Keratinocyte (primary cell): ENCODE measurements around the gene MYBPHL. TPM values are rescaled to one million over a fixed set of nuclear protein-coding genes. Genes with fewer than 3 reads are reported as not detected.

ENCODE experiments used
- DNase-seq: peaks from one replicate; pipeline ENCODE4 v3.0.0-alpha.2; 2011; ENCODE audit warnings: low read depth, missing footprints, low spot score
- FAIRE-seq: peaks from 2 replicates; lab custom pipeline; 2011; peaks lifted over from hg19 to GRCh38; lab: Jason Lieb, UNC
- H2AFZ ChIP-seq: 2 replicates; pipeline ENCODE4 v1.6.0; 2012; ENCODE audit warnings: low read length, control low read depth, inconsistent platforms; ENCODE audit not compliant: control insufficient read depth
- H3K27ac ChIP-seq: 2 replicates; pipeline ENCODE4 v1.5.1; 2011; ENCODE audit warnings: low read length; ENCODE audit not compliant: control insufficient read depth, insufficient read depth
- H3K27me3 ChIP-seq: 3 replicates; pipeline ENCODE4 v1.6.0; 2011; ENCODE audit warnings: low read length; ENCODE audit not compliant: control insufficient read depth, insufficient read depth; ENCODE audit errors: extremely low read depth
- H3K36me3 ChIP-seq, 2 experiments: 2 replicates in 1 of 2; 3 replicates in 1 of 2; pipeline ENCODE4 v1.5.1; 2011; ENCODE audit warnings: low read length in 2 of 2, mild to moderate bottlenecking in 1 of 2; ENCODE audit not compliant: control insufficient read depth in 2 of 2, insufficient read depth in 2 of 2; ENCODE audit errors: extremely low read depth in 1 of 2
- H3K4me1 ChIP-seq: 3 replicates; pipeline ENCODE4 v1.5.1; 2011; ENCODE audit warnings: low read length; ENCODE audit not compliant: control insufficient read depth, insufficient read depth; ENCODE audit errors: extremely low read depth
- H3K4me2 ChIP-seq: 3 replicates; pipeline ENCODE4 v1.6.0; 2011; ENCODE audit warnings: low read depth, low read length; ENCODE audit not compliant: control insufficient read depth, insufficient read depth; ENCODE audit errors: extremely low read depth
- H3K4me3 ChIP-seq, 3 experiments: fragments of 200-600 bp in 1 of 3; sonication (generic) in 1 of 3; 2 replicates in 2 of 3; 3 replicates in 1 of 3; pipeline ENCODE4 v1.5.1; 2011 to 2016; ENCODE audit warnings: low read length in 3 of 3, mild to moderate bottlenecking in 3 of 3, control low read depth in 2 of 3, inconsistent platforms in 1 of 3, low read depth in 1 of 3, mixed read lengths in 1 of 3, mixed run types in 1 of 3, moderate library complexity in 1 of 3; ENCODE audit not compliant: control insufficient read depth in 2 of 3, insufficient read depth in 2 of 3; ENCODE audit errors: extremely low read depth in 1 of 3
- H3K79me2 ChIP-seq: 2 replicates; pipeline ENCODE4 v1.6.0; 2012; ENCODE audit warnings: low read length; ENCODE audit not compliant: control insufficient read depth, insufficient read depth
- H3K9ac ChIP-seq: 3 replicates; pipeline ENCODE4 v1.6.0; 2011; ENCODE audit warnings: low read length; ENCODE audit not compliant: control insufficient read depth, insufficient read depth; ENCODE audit errors: extremely low read depth
- H3K9me1 ChIP-seq: 3 replicates; pipeline ENCODE4 v1.6.0; 2011; ENCODE audit warnings: low read length; ENCODE audit not compliant: control insufficient read depth, insufficient read depth; ENCODE audit errors: extremely low read depth
- H3K9me3 ChIP-seq: 2 replicates; pipeline ENCODE4 v1.5.1; 2012; ENCODE audit warnings: low read depth, low read length; ENCODE audit not compliant: control insufficient read depth
- H4K20me1 ChIP-seq: 3 replicates; pipeline ENCODE4 v1.6.0; 2011; ENCODE audit warnings: low read length; ENCODE audit not compliant: control insufficient read depth, insufficient read depth; ENCODE audit errors: extremely low read depth
- EZH2 ChIP-seq: IDR thresholded peaks from one replicate; pipeline ENCODE4 v1.6.1; 2012; ENCODE audit warnings: inconsistent platforms, mild to moderate bottlenecking, low read length, moderate library complexity
- dilution Hi-C: fragments of 300-500 bp; cut with MboI; formaldehyde crosslinking; loops from one replicate; pipeline ENCODE4 v1.7.0; 2020; ENCODE audit warnings: low sequenced_read_pairs; ENCODE audit not compliant: extremely low pct_ligation_motif_present
- polyA plus RNA-seq, 5 experiments: library from polyadenylated mRNA; depleted of rRNA in 3 of 5; stranded (reverse) in 3 of 5; stranded (forward) in 1 of 5; unstranded in 1 of 5; fragments of >200 nt; gene quantifications; 1 replicate in 1 of 5; 2 replicates in 3 of 5; 3 replicates in 1 of 5; pipeline versions ENCODE4 v1.2.1 to v1.2.3, GENCODE V29; 2011 to 2012; ENCODE audit warnings: missing spikeins in 2 of 5, low read depth in 1 of 5, low replicate concordance in 1 of 5
- TF ChIP-seq, protein P1 (sequence below), 3 experiments: IDR thresholded peaks in 1 of 3; conservative IDR thresholded peaks in 1 of 3; optimal IDR thresholded peaks in 1 of 3; 2 replicates in 2 of 3; 3 replicates in 1 of 3; pipeline versions ENCODE3 to v1.5.1; 2011; ENCODE audit warnings: low read length in 3 of 3, mild to moderate bottlenecking in 3 of 3, moderate library complexity in 2 of 3, control low read depth in 1 of 3, inconsistent platforms in 1 of 3; ENCODE audit not compliant: insufficient read depth in 2 of 3; ENCODE audit errors: extremely low read depth in 1 of 3

MYBPHL gene
- polyA plus RNA-seq, 1 donor (not counting 4 experiments of a cell fraction or from before 2014, with no cell fraction given), result 1.1 TPM

DNA sequence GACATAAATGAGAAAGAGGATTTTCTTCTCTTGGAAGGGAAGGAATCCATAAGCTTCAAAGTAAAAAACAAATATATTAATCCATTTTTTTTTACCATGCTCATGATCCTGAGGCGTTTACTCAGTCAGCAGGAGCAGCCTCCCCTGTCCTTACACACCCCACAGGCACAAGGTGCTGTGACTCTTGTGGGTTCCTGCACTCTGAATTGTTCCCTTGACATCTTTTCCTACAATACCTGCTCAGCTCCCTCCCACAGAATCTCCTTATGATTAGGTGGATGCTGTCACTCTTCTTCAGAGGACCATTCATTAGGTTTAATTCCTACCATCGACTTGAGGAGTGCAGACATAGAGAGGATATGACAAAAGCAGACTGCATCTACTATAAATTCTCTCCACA, 13.8 kb downstream of the MYBPHL start:
- no peak overlapping the region for H3K9ac ChIP-seq
- no peak overlapping the region for H2AFZ ChIP-seq
- H3K79me2 ChIP-seq, result no peaks in the 10 kb centered on the region
- no peaks in the 10 kb centered on the region for H3K27me3 ChIP-seq
- FAIRE-seq, result no peak
- DNase-seq, result no peak
- no peaks in the 10 kb centered on the region for H3K9me1 ChIP-seq
- no peaks in the 10 kb centered on the region for H3K36me3 ChIP-seq
- no peaks in the 10 kb centered on the region for H3K9me3 ChIP-seq
- H3K4me1 ChIP-seq, result peaks cover 15% of the 10 kb centered on the region
- no peak overlapping the region for H3K27ac ChIP-seq
- no peaks in the 10 kb centered on the region for H4K20me1 ChIP-seq
- TF ChIP-seq EZH2, result no peak
- TF ChIP-seq, protein P1, sequence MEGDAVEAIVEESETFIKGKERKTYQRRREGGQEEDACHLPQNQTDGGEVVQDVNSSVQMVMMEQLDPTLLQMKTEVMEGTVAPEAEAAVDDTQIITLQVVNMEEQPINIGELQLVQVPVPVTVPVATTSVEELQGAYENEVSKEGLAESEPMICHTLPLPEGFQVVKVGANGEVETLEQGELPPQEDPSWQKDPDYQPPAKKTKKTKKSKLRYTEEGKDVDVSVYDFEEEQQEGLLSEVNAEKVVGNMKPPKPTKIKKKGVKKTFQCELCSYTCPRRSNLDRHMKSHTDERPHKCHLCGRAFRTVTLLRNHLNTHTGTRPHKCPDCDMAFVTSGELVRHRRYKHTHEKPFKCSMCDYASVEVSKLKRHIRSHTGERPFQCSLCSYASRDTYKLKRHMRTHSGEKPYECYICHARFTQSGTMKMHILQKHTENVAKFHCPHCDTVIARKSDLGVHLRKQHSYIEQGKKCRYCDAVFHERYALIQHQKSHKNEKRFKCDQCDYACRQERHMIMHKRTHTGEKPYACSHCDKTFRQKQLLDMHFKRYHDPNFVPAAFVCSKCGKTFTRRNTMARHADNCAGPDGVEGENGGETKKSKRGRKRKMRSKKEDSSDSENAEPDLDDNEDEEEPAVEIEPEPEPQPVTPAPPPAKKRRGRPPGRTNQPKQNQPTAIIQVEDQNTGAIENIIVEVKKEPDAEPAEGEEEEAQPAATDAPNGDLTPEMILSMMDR (optimal IDR thresholded peaks at IDR 0.05 in 1 of 3, IDR thresholded peaks at IDR 0.05 in 1 of 3, conservative IDR thresholded peaks at IDR 0.05 in 1 of 3; ENCODE audit: extremely low read depth in 1 of 3, insufficient read depth in 2 of 3, low read length in 3 of 3), result no peak
- dilution Hi-C loops, result no loop called here
- H3K4me3 ChIP-seq, result no peak overlapping the region
- H3K4me2 ChIP-seq, result no peak overlapping the region

DNA sequence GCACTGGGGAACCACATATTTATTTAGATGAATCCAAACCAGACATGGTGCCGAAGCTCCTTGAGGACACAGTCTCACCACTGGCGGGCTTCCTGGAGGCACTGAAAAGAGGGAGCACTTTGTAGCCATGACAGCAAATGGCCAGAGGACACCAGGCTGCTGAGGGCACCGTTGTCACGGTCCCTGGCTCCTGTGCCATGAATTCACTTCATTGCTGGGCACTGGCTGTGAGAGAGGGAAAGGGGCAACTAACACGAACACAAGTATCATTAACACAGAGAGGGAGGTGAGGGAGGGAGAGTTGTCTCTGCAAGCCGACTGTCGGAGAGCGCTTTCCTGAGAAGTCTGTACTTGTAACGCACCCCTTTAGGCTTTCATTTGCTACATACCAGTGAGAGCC, 14.4 kb downstream of the MYBPHL start:
- no peak overlapping the region for H3K4me3 ChIP-seq
- no peak for FAIRE-seq
- no peaks in the 10 kb centered on the region for H3K36me3 ChIP-seq

More for the DNA sequence above, 14.4 kb downstream of the MYBPHL start:
- no peaks in the 10 kb centered on the region for H4K20me1 ChIP-seq
- peaks cover 15% of the 10 kb centered on the region for H3K4me1 ChIP-seq
- H3K79me2 ChIP-seq, result no peaks in the 10 kb centered on the region
- H3K27me3 ChIP-seq, result no peaks in the 10 kb centered on the region
- no peaks in the 10 kb centered on the region for H3K9me1 ChIP-seq
- H3K9ac ChIP-seq, result no peak overlapping the region
- no peak overlapping the region for H3K27ac ChIP-seq
- TF ChIP-seq, protein P1 (optimal IDR thresholded peaks at IDR 0.05 in 1 of 3, IDR thresholded peaks at IDR 0.05 in 1 of 3, conservative IDR thresholded peaks at IDR 0.05 in 1 of 3; ENCODE audit: extremely low read depth in 1 of 3, insufficient read depth in 2 of 3, low read length in 3 of 3), result no peak
- no peak for TF ChIP-seq EZH2
- H3K9me3 ChIP-seq, result no peaks in the 10 kb centered on the region
- H2AFZ ChIP-seq, result peak overlapping the region; percentile 8
- no peak overlapping the region for H3K4me2 ChIP-seq
- DNase-seq, result no peak
- dilution Hi-C loops, result no loop called here
